K562 (cell line): ENCODE results near the gene DLGAP1. TPM values are rescaled to one million over a fixed set of nuclear protein-coding genes. Genes with fewer than 3 reads are reported as not detected.

ENCODE experiments used
- ATAC-seq: fragments of 200-7000 bp; cut with Tn5 transposase; 3 replicates; pipeline ENCODE4 v1.9.1; 2020; ENCODE audit warnings: moderate library complexity
- BruUV-seq: library from RNA; stranded (reverse); fragments of 400-500 nt; replicated peaks from 2 replicates; lab custom pipeline; 2021; lab: Mats Ljungman, UMichigan
- CTCF ChIA-PET: fragments of 300-600 bp; formaldehyde crosslinking; extraction: SDS; loops from one replicate; lab custom pipeline; 2021; ENCODE audit warnings: low intra/inter-chr PET ratio; lab: Yijun Ruan, JAX
- POLR2A ChIA-PET: fragments of 300-600, 350-650 bp; sonication (Branson Sonifier 250); formaldehyde crosslinking; extraction: SDS; loops from one replicate; lab custom pipeline; 2021; ENCODE audit warnings: antibody characterized with exemption, inconsistent platforms; lab: Yijun Ruan, JAX
- DNase-seq, 4 experiments: peaks; one replicate each; pipeline versions ENCODE4 v3.0.0 to v3.0.0-alpha.2; 2011 to 2018; ENCODE audit warnings: low spot score in 3 of 4, mixed read lengths in 3 of 4; ENCODE audit errors: extremely low read depth in 1 of 4
- FAIRE-seq: peaks from 2 replicates; lab custom pipeline; 2011; peaks lifted over from hg19 to GRCh38; lab: Jason Lieb, UNC
- H2AFZ ChIP-seq: 2 replicates; pipeline ENCODE4 v1.6.0; 2011; ENCODE audit warnings: low read depth, low read length, control low read depth, inconsistent platforms
- H3K27ac ChIP-seq: fragments of 200-600 bp; 3 replicates; pipeline ENCODE4 v1.8.0; 2011; ENCODE audit warnings: low read depth, mild to moderate bottlenecking, control low read depth, inconsistent platforms, low read length, moderate library complexity, mixed read lengths; ENCODE audit errors: extremely low read depth
- H3K27me3 ChIP-seq, 2 experiments: fragments of 300-600 bp in 1 of 2; 2 replicates in 1 of 2; 3 replicates in 1 of 2; pipeline versions ENCODE4 v1.6.0 to v1.8.0; 2011; ENCODE audit warnings: inconsistent platforms in 2 of 2, low read length in 2 of 2, mild to moderate bottlenecking in 1 of 2, mixed read lengths in 1 of 2, moderate library complexity in 1 of 2; ENCODE audit not compliant: control insufficient read depth in 2 of 2, insufficient read depth in 2 of 2
- H3K36me3 ChIP-seq: fragments of 300-600 bp; 3 replicates; pipeline ENCODE4 v1.8.0; 2011; ENCODE audit warnings: mild to moderate bottlenecking, low read length, inconsistent platforms; ENCODE audit not compliant: control insufficient read depth, insufficient read depth
- H3K4me1 ChIP-seq, 2 experiments: fragments of 200-600 bp in 1 of 2; replicated peaks in 1 of 2; 2 replicates in 1 of 2; 3 replicates in 1 of 2; pipeline versions ENCODE4 v1.5.1 to v1.8.0; 2011; ENCODE audit warnings: inconsistent platforms in 2 of 2, low read length in 2 of 2, mild to moderate bottlenecking in 1 of 2, mixed read lengths in 1 of 2, moderate library complexity in 1 of 2; ENCODE audit not compliant: control insufficient read depth in 2 of 2, insufficient read depth in 2 of 2
- H3K4me2 ChIP-seq: 2 replicates; pipeline ENCODE4 v1.6.1; 2011; ENCODE audit warnings: low read length, control low read depth, inconsistent platforms, mixed read lengths; ENCODE audit not compliant: insufficient read depth
- H3K4me3 ChIP-seq: fragments of 200-600 bp; sonication (generic), shearing (Covaris generic); 2 replicates; pipeline ENCODE4 v1.5.1; 2016; ENCODE audit warnings: control low read depth, inconsistent platforms
- H3K79me2 ChIP-seq: fragments of 200-600 bp; 3 replicates; pipeline ENCODE4 v1.8.0; 2011; ENCODE audit warnings: low read length, inconsistent platforms; ENCODE audit not compliant: control insufficient read depth, insufficient read depth
- H3K9ac ChIP-seq, 2 experiments: 2 replicates each; pipeline versions ENCODE4 v1.6.0 to v1.6.1; 2011; ENCODE audit warnings: low read depth in 2 of 2, low read length in 2 of 2, control low read depth in 1 of 2, inconsistent platforms in 1 of 2, mild to moderate bottlenecking in 1 of 2, mixed read lengths in 1 of 2; ENCODE audit not compliant: insufficient read depth in 1 of 2
- H3K9me1 ChIP-seq: one replicate; pipeline ENCODE4 v1.6.0; 2011; ENCODE audit warnings: inconsistent platforms, mild to moderate bottlenecking, low read length, moderate library complexity; ENCODE audit not compliant: control insufficient read depth, insufficient read depth
- H3K9me3 ChIP-seq: replicated peaks from 2 replicates; pipeline ENCODE4 v1.5.1; 2011; ENCODE audit warnings: low read depth, low read length, inconsistent platforms; ENCODE audit not compliant: control insufficient read depth, insufficient read depth
- H4K20me1 ChIP-seq: replicated peaks from 2 replicates; pipeline ENCODE4 v1.6.1; 2011; ENCODE audit warnings: low read length, inconsistent platforms, mixed read lengths; ENCODE audit not compliant: control insufficient read depth, insufficient read depth
- CBFB ChIP-seq: sonication (generic); formaldehyde crosslinking; IDR thresholded peaks from 2 replicates; pipeline ENCODE4 v1.4.0; 2020; ENCODE audit warnings: mild to moderate bottlenecking, missing genetic modification reagents
- CBX3 ChIP-seq, 2 experiments: IDR thresholded peaks; 1 replicate in 1 of 2; 2 replicates in 1 of 2; pipeline ENCODE4 v1.6.1; 2012; ENCODE audit warnings: inconsistent platforms in 2 of 2, low read length in 2 of 2, borderline replicate concordance in 1 of 2, control low read depth in 1 of 2
- CEBPB ChIP-seq: fragments of 450-650 bp; IDR thresholded peaks from 2 replicates; pipeline ENCODE4 v1.6.1; 2016; ENCODE audit warnings: missing genetic modification characterization, missing compliant biosample characterization
- CGGBP1 ChIP-seq: fragments of 250-450 bp; sonication (Bioruptor Pico); IDR thresholded peaks from 2 replicates; pipeline ENCODE4 v1.9.0; 2021; ENCODE audit warnings: mild to moderate bottlenecking
- GTF2E2 ChIP-seq: fragments of 200-800 bp; sonication (Bioruptor generic); IDR thresholded peaks from 2 replicates; pipeline ENCODE4 v1.6.1; 2016; ENCODE audit warnings: missing genetic modification characterization, missing compliant biosample characterization
- MCM7 ChIP-seq, 2 experiments: fragments of 450-650 bp; IDR thresholded peaks; 2 replicates each; pipeline ENCODE4 v1.6.1; 2016 to 2018
- MLLT1 ChIP-seq, 2 experiments: fragments of 450-650 bp; IDR thresholded peaks; 2 replicates each; pipeline ENCODE4 v1.6.1; 2016
- MYC ChIP-seq, 2 experiments: fragments of 250-450 bp in 1 of 2; sonication (Bioruptor Pico) in 1 of 2; IDR thresholded peaks; 2 replicates each; pipeline versions ENCODE4 v1.5.1 to v1.6.1; 2012 to 2021; ENCODE audit warnings: low read depth in 2 of 2, borderline replicate concordance in 1 of 2, improper control_type of control experiment in 1 of 2, low read length in 1 of 2, mild to moderate bottlenecking in 1 of 2, moderate library complexity in 1 of 2
- RBFOX2 ChIP-seq: fragments of 200-400 bp; formaldehyde crosslinking; IDR thresholded peaks from 2 replicates; pipeline ENCODE4 v1.6.1; 2017; ENCODE audit warnings: low read depth, mild to moderate bottlenecking, low read length, moderate library complexity
- SP1 ChIP-seq: sonication (generic); formaldehyde crosslinking; IDR thresholded peaks from 2 replicates; pipeline ENCODE4 v1.8.1; 2022; ENCODE audit warnings: mild to moderate bottlenecking, missing genetic modification reagents
- TRIM24 ChIP-seq, 2 experiments: fragments of 450-650 bp; IDR thresholded peaks; 2 replicates each; pipeline ENCODE4 v1.6.1; 2016
- ZBTB43 ChIP-seq: sonication (generic); formaldehyde crosslinking; IDR thresholded peaks from 2 replicates; pipeline ENCODE4 v1.8.0; 2023; ENCODE audit warnings: mild to moderate bottlenecking, missing genetic modification reagents
- WGBS: fragments of 100-300 bp; shearing (Covaris generic); methylation state at CpG from one replicate; pipeline ENCODE4 v1.1.6; 2016; ENCODE audit warnings: low coverage, mixed read lengths; ENCODE audit not compliant: insufficient coverage; ENCODE audit errors: missing lambda C conversion rate; 5-methylcytosine and 5-hydroxymethylcytosine counted together
- in situ Hi-C: fragments of 300-500 bp; cut with MboI; formaldehyde crosslinking; loops from 4 replicates; pipeline ENCODE4 v1.15.0; 2018; ENCODE audit warnings: inconsistent platforms, mixed read lengths
- intact Hi-C: fragments of 100-400 bp; cut with micrococcal nuclease; formaldehyde crosslinking; loops from 2 replicates; pipeline ENCODE4 v1.14.2; 2022
- polyA plus RNA-seq, 8 experiments: library from polyadenylated mRNA; depleted of rRNA in 4 of 8; stranded (reverse) in 5 of 8; unstranded in 3 of 8; fragments of >200 nt; fragmentation: Nextera tagmentation in 2 of 8; fragmentation: Illumina TruSeq in 1 of 8; extraction: Ambion mirVana in 2 of 8; extraction: Trizol in 1 of 8; gene quantifications; 2 replicates each; pipeline versions ENCODE4 v1.2.1 to v1.2.3, GENCODE V29; 2011 to 2014; ENCODE audit warnings: inconsistent platforms in 1 of 8, missing spikeins in 1 of 8
- total RNA-seq, 7 experiments: library from RNA; depleted of rRNA in 6 of 7; stranded (reverse); fragments of >200 nt in 6 of 7; fragmentation: Illumina TruSeq in 2 of 7; extraction: Trizol in 2 of 7; gene quantifications; 2 replicates each; pipeline versions ENCODE4 v1.2.1 to v1.2.3, GENCODE V29; 2011 to 2021; ENCODE audit warnings: low replicate concordance in 1 of 7

The DLGAP1 gene
- total and polyA plus RNA-seq, 9 of the 15 experiments (the other 6 are each of a cell fraction or from before 2014, with no cell fraction given), result 0.04 to 0.22 (median 0.08) TPM

GRCh38 chr18:4208366-4208765, 246.7 kb downstream of the DLGAP1 start:
- Histone ChIP-seq H3K9me3 (no peaks in the 10 kb centered on the region), H2AFZ (no peak overlapping the region), H3K27ac (no peak overlapping the region), H3K4me2 (no peak overlapping the region), H3K9ac (no peak overlapping the region), H3K79me2 (no peaks in the 10 kb centered on the region), H3K27me3 (no peaks in the 10 kb centered on the region), H3K4me1 (no peaks in the 10 kb centered on the region), H3K9me1 (no peaks in the 10 kb centered on the region), H4K20me1 (no peaks in the 10 kb centered on the region), H3K4me3 (no peak overlapping the region), H3K36me3 (no peaks in the 10 kb centered on the region)
- POLR2A ChIA-PET, result interaction anchor here (0.8 kb wide), 1 partner anchor 63 kb away, joined by 3 read pairs; no protein-coding TSS in a partner anchor
- 5% methylated on average over 1 of the region's 1 CpG for WGBS
- no peak for ATAC-seq
- no TSS peak for BruUV-seq
- intact Hi-C loops (no loop called here), in situ Hi-C loops (no loop called here)
- FAIRE-seq, result no peak
- CTCF ChIA-PET, result no interaction called here
- no peak for DNase-seq
- TF ChIP-seq CEBPB (tag) (peak; percentile 33; the same call in 1 of the 2 replicates), SP1 (CRISPR knock-in tag) (no peak)

- intact Hi-C loops (no loop called here), in situ Hi-C loops (no loop called here)
- no peaks in the 10 kb centered on the region for H3K4me1 ChIP-seq
- no peaks in the 10 kb centered on the region for H3K9me3 ChIP-seq
- no peak for DNase-seq
- ATAC-seq, result no peak
- H3K27me3 ChIP-seq, result no peaks in the 10 kb centered on the region
- CTCF ChIA-PET, result no interaction called here
- no peaks in the 10 kb centered on the region for H3K9me1 ChIP-seq
- TF ChIP-seq MCM7 (IDR thresholded peaks at IDR 0.05) (no peak), ZBTB43 (CRISPR knock-in tag) (no peak), CBFB (no peak), CBX3 (IDR thresholded peaks at IDR 0.05; ENCODE audit: borderline replicate concordance in 1 of 2, low read length in 2 of 2) (no peak), RBFOX2 (no peak), CGGBP1 (no peak), TRIM24 (IDR thresholded peaks at IDR 0.05) (no peak), MYC (IDR thresholded peaks at IDR 0.05; ENCODE audit: low read depth, low read length) (no peak), MYC (CRISPR knock-in tag; IDR thresholded peaks at IDR 0.05; ENCODE audit: borderline replicate concordance, low read depth) (no peak), GTF2E2 (tag) (no peak), MLLT1 (IDR thresholded peaks at IDR 0.05) (no peak)
- no peak overlapping the region for H3K9ac ChIP-seq
- H3K79me2 ChIP-seq, result no peaks in the 10 kb centered on the region
- H3K36me3 ChIP-seq, result no peaks in the 10 kb centered on the region
- no peak overlapping the region for H2AFZ ChIP-seq
- FAIRE-seq, result no peak
- H4K20me1 ChIP-seq, result no peaks in the 10 kb centered on the region
- no peak overlapping the region for H3K4me3 ChIP-seq
- no TSS peak for BruUV-seq
- WGBS, result 2% methylated on average over 7 of the region's 7 CpGs
- no peak overlapping the region for H3K27ac ChIP-seq
- H3K4me2 ChIP-seq, result no peak overlapping the region
- POLR2A ChIA-PET, result interaction anchor here (0.8 kb wide), 1 partner anchor 63 kb away, joined by 3 read pairs; no protein-coding TSS in a partner anchor
These were observed 247.6 kb downstream of the DLGAP1 start for GRCh38 chr18:4207383-4207985.
